Prostate gland (tissue), 2 donors: ENCODE results near the gene PHF21B.

ENCODE experiments used
- POLR2A ChIP-seq: fragments of 450-650 bp; IDR thresholded peaks from one replicate; pipeline ENCODE4 v1.6.1; 2016; ENCODE audit warnings: antibody characterized with exemption, mild to moderate bottlenecking
- POLR2AphosphoS5 ChIP-seq: sonication (generic); formaldehyde crosslinking; IDR thresholded peaks from one replicate; pipeline ENCODE4 v1.6.1; 2017; ENCODE audit warnings: antibody characterized with exemption
- TF ChIP-seq, protein P1 (sequence below), 4 experiments: fragments of 200-600 bp in 2 of 4; fragments of 450-650 bp in 2 of 4; sonication (generic) in 2 of 4; IDR thresholded peaks; 1 replicate in 3 of 4; 2 replicates in 1 of 4; pipeline ENCODE4 v1.5.1; 2016 to 2019; ENCODE audit warnings: antibody characterized with exemption in 4 of 4, mild to moderate bottlenecking in 2 of 4, moderate library complexity in 2 of 4

DNA sequence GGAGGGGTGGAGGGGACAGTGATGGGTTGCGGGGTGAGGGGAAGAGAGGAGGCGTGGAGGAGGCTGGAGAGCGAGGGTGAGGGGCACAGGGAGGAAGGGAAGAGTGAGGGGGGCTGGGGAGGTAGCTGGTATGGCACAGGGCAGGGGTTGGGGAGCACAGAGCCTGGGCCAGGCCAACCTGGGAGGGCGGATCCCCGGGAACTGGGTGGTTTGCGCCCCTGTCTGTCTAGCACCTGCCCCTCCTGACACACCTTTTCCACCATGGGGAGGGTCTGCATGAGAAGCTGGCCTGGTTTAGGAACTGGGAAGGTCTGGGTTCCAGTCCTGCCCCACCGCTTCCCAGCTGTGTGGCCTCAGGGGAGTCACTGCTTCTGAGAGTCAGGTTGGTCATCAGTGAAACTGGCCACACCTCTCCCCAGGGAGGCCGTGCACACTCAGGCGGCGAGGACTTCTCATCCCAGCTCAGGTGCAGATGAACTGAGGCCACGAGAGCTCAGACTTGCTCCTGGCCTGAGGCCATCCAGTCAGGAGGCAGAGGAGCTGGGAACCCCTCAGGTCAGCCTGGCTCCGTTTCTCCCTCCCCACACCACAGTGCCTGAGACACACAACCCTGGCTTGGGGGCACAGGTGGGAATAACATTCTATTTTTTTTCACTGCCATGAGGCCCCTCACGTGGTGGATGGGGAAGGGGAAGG lies 95.6 kb downstream of the PHF21B start:
- TF ChIP-seq, protein P1, sequence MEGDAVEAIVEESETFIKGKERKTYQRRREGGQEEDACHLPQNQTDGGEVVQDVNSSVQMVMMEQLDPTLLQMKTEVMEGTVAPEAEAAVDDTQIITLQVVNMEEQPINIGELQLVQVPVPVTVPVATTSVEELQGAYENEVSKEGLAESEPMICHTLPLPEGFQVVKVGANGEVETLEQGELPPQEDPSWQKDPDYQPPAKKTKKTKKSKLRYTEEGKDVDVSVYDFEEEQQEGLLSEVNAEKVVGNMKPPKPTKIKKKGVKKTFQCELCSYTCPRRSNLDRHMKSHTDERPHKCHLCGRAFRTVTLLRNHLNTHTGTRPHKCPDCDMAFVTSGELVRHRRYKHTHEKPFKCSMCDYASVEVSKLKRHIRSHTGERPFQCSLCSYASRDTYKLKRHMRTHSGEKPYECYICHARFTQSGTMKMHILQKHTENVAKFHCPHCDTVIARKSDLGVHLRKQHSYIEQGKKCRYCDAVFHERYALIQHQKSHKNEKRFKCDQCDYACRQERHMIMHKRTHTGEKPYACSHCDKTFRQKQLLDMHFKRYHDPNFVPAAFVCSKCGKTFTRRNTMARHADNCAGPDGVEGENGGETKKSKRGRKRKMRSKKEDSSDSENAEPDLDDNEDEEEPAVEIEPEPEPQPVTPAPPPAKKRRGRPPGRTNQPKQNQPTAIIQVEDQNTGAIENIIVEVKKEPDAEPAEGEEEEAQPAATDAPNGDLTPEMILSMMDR (IDR thresholded peaks at IDR 0.05) = no peak
- TF ChIP-seq POLR2A = no peak
- no peak for TF ChIP-seq POLR2AphosphoS5
